Skin epidermis (tissue), 12 donors: ENCODE results near the gene RTP3.

Experiments used
- H3K27ac ChIP-seq, 21 experiments: fragments of 200-600 bp; sonication (generic) in 11 of 21; one replicate each; pipeline ENCODE4 v1.5.0; 2020; ENCODE audit warnings: mild to moderate bottlenecking in 3 of 21, inconsistent platforms in 2 of 21, moderate library complexity in 2 of 21
- H3K4me3 ChIP-seq, 7 experiments: fragments of 200-600 bp; sonication (generic) in 2 of 7; one replicate each; pipeline ENCODE4 v1.5.0; 2020; ENCODE audit warnings: inconsistent platforms in 2 of 7, mild to moderate bottlenecking in 2 of 7, moderate library complexity in 1 of 7

RTP3 gene

GRCh38 chr3:46497556-46498265 lies at the start of gene RTP3:
Gene RTP3 (plus strand): TSS chr3:46497976. CDS start chr3:46498063, 87 bp downstream.
- Histone ChIP-seq H3K4me3 (no peak within 1 kb of the TSS), H3K27ac (no peak within 1 kb of the TSS)

GRCh38 chr3:46448721-46449120 lies 49.1 kb upstream of the RTP3 start:
- Histone ChIP-seq H3K27ac (no peak overlapping the region), H3K4me3 (no peak overlapping the region)

GRCh38 chr3:46449755-46450552 lies 47.8 kb upstream of the RTP3 start:
- no peak overlapping the region for H3K4me3 ChIP-seq
- no peak overlapping the region for H3K27ac ChIP-seq

GRCh38 chr3:46453526-46454208 lies 44.1 kb upstream of the RTP3 start:
- H3K4me3 ChIP-seq: no peak overlapping the region
- no peak overlapping the region for H3K27ac ChIP-seq

GRCh38 chr3:46454209-46454595 lies 43.6 kb upstream of the RTP3 start:
- Histone ChIP-seq H3K4me3 (no peak overlapping the region), H3K27ac (no peak overlapping the region)

DNA sequence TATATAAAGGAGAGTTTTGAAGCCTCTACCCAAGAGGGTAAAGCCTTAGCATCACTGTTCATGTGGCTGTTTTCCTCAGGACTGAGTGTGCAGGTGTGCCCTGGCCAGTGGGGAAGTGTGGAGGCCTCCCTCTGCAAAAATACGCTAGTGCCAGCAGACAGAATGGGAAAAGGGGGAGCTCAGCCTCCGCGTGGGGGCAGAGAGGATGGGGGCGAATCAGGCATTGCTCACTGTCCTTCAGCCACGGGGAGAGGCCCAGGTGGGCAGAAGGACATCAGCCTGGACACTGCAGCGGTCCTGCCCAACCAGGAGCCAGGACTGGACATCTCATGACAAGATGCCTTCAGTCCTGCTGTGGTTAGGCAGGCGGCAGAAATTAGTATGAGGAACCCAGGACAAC lies 43.2 kb upstream of the RTP3 start:
- Histone ChIP-seq H3K4me3 (no peak overlapping the region), H3K27ac (no peak overlapping the region)

DNA sequence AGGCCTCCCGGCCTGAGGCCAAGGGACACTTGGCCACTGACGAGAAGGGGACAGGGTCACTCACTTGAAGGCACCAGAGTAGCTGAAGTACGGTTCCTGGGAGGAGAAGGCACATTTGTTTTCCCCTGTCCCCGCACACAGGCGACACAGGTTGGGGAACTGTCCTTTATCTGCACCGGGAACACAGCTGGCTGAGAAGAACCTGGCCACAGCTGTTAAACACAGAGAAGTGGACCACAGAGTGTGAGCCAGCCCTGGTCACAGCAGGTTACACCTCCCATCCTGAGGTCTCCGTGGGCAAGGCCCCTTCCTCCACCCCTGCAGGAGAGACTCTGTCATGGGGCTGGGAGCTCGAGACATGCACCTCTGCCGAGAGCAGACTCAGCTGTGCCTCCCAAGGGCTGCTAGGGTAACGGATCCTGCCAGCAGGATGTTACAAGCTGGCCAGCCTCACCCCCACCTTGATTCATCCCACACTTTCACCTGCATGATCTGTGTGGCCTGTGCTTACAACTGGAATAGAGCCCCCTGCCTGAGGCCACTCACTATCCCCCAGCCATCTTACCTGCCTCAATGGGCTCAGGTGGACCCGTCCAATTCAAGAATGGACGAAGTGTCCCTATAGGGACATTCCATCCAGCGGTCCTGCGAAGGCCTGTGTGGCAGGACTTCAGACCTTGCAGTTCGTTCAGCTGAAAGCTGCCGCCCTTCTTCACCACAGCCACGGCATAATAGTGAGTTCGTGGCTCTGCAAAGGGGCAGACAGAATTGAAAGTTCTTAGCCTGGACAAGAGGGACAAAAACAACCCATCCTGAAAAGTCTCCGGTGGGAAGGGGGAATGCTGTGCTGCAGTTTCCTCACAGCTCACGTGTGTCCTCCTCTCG lies 42.3 kb upstream of the RTP3 start:
- H3K27ac ChIP-seq: no peak overlapping the region
- H3K4me3 ChIP-seq: no peak overlapping the region

DNA sequence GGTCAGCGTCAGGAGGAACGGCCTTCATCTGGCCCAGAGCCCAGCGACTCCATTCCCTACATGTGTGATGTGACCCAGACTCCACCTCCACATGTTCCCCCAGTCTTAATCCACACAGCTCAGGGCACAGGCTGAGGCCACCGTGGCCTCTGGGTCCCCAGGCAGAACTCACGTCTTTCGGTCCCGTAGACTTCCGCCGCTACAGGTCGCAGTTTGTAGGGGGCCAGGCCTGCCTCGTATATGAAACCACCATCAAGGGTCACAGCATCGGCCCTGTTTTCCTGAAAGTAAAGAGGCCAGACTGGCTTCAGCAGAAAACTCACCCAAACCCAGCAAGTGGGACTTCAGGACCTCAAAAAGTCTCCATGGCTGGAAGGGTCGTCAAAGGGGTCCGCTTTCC lies 41.7 kb upstream of the RTP3 start:
- H3K27ac ChIP-seq: no peak overlapping the region

DNA sequence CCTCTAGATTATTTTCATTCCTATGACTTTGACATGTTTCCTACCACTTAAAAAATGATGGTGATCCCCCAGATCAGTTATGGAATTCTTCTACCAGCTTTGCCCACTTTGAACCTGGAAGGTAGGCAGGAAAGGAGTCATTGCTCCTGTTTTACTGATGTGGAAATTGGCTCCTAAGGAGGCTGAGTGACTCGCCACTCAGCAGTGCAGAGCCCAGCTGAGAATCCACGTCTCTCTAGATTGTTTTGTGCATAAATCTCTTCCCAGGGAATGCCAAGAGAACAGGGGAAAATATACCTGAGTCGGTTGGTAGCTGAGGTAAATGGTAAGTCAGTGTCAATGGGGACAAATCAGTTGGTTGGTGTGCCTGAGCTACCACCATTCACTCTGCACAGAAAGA lies 37.7 kb upstream of the RTP3 start:
- H3K4me3 ChIP-seq: no peak overlapping the region
- no peak overlapping the region for H3K27ac ChIP-seq

More for the DNA sequence above, 41.7 kb upstream of the RTP3 start:
- H3K4me3 ChIP-seq: no peak overlapping the region

- Histone ChIP-seq H3K27ac (no peak overlapping the region), H3K4me3 (no peak overlapping the region)
Measured at GRCh38 chr3:46462111-46462510, 35.7 kb upstream of the RTP3 start.

DNA sequence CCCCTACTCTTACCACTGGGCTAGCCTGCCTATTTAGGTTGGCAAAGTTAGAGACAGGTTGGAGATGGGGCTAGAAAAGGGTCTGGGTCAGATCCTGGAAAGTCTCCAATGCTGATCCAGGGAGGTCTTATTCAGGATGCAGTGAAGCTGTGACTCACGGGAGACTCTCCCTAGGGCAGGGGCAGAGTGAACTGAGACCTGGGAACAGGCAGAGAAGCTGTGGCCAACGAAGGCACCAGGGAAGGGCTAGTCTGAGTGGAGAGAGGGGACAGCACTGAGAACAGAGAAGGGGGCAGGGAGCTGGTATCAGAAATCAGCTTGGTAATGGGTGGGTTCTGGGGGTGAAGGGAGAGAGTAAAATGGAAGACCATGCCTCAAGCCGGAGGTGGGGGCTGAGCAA lies 35.3 kb upstream of the RTP3 start:
- peak overlapping the region in 1 of 21 experiments; percentile 16 for H3K27ac ChIP-seq
- no peak overlapping the region for H3K4me3 ChIP-seq

- Histone ChIP-seq H3K4me3 (no peak overlapping the region), H3K27ac (peak overlapping the region in 1 of 21 experiments; percentile 16)
Measured at GRCh38 chr3:46463120-46463867, 34.5 kb upstream of the RTP3 start.

- Histone ChIP-seq H3K27ac (no peak overlapping the region), H3K4me3 (no peak overlapping the region)
Measured at GRCh38 chr3:46463868-46464241, 33.9 kb upstream of the RTP3 start.

- Histone ChIP-seq H3K4me3 (peak within 1 kb of the TSS in 1 of 7 experiments; percentile 18), H3K27ac (peak within 1 kb of the TSS in 1 of 21 experiments; percentile 12)
Measured at GRCh38 chr3:46464326-46465195, 33.2 kb upstream of the RTP3 start, which contains the start of gene LTF. Gene LTF (minus strand): TSS chr3:46464905. CDS start chr3:46464867, 38 bp downstream.

- no peak overlapping the region for H3K27ac ChIP-seq
- no peak overlapping the region for H3K4me3 ChIP-seq
Measured at GRCh38 chr3:46465196-46465520, 32.6 kb upstream of the RTP3 start.

- Histone ChIP-seq H3K4me3 (no peak overlapping the region), H3K27ac (no peak overlapping the region)
Measured at GRCh38 chr3:46466273-46466672, 31.5 kb upstream of the RTP3 start.

DNA sequence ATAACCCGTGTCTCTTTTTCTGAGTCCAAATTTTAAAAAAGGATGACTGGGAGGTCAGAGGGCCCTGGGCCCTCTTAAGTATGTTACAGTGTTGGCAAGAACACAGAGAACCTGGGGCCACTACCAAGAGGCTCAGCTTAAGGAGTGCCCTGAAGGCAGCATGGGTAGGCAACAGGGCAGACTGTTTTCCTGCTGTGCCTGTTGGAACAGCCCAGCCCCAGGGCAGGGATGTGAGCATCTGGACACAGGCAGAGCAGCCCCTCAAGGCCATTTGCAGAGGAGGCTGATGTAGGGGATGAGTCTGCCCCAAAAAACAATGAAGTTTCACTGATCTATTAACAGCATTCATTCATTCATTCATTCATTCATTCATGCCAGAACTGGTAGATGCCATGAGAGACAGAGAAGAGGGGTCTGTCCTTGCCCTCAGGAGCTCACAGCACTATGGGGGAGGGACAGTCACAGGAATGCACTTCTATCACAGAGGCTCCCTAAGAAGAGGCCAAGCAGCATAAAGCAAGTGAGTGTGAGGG lies 30.8 kb upstream of the RTP3 start:
- no peak overlapping the region for H3K27ac ChIP-seq
- H3K4me3 ChIP-seq: no peak overlapping the region

DNA sequence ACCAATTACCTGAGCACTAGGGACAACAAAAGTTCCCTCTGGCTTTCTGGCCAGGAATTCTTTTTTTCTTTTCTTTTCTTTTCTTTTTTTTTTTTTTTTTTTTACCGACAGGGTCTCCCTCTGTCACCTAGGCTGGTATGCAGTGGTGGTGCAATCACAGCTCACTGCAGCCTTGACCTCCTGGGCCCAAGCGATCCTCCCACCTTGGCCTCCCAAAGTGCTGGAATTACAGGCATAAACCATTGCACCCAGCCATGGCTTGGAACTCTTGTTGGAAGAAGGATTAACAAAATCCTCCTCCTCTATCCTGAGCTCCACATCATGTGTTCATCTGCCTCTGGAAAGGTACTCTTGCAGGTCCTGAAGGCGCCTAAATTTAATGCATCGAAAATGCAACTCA lies 30.2 kb upstream of the RTP3 start:
- Histone ChIP-seq H3K27ac (no peak overlapping the region), H3K4me3 (no peak overlapping the region)
